Bronchial epithelial cell (primary cell): Measurements from ENCODE around the gene KLK12. TPM values are rescaled to one million over a fixed set of nuclear protein-coding genes. Genes with fewer than 3 reads are reported as not detected.

Experiments
- DNase-seq: peaks from one replicate; pipeline ENCODE4 v3.0.0-alpha.2; 2010; ENCODE audit warnings: low read depth
- FAIRE-seq: peaks from 2 replicates; lab custom pipeline; 2011; peaks lifted over from hg19 to GRCh38; lab: Jason Lieb, UNC
- H3K27me3 ChIP-seq: 2 replicates; pipeline ENCODE4 v1.5.1; 2011; ENCODE audit warnings: low read length; ENCODE audit not compliant: control insufficient read depth, insufficient read depth
- H3K36me3 ChIP-seq: 2 replicates; pipeline ENCODE4 v1.5.1; 2011; ENCODE audit warnings: low read length; ENCODE audit not compliant: control insufficient read depth, insufficient read depth
- H3K4me3 ChIP-seq: 2 replicates; pipeline ENCODE4 v1.5.1; 2011; ENCODE audit warnings: mild to moderate bottlenecking, low read depth, low read length, control low read depth
- total RNA-seq: library from RNA; depleted of rRNA; stranded (reverse); fragments of >200 nt; gene quantifications from 2 replicates; pipeline ENCODE4 v1.2.1, GENCODE V29; 2014
- TF ChIP-seq, protein P1 (sequence below): IDR thresholded peaks from 2 replicates; pipeline ENCODE4 v1.5.1; 2011; ENCODE audit warnings: mild to moderate bottlenecking, moderate library complexity, low read length, control low read depth, inconsistent platforms; ENCODE audit not compliant: insufficient read depth, severe bottlenecking

KLK12 gene
- total RNA-seq, 1 donor from 2014 or later = not detected

GRCh38 chr19:51018745-51019543 is 15.9 kb downstream of the KLK12 start:
- Histone ChIP-seq H3K27me3 (peaks cover 1% of the 10 kb centered on the region), H3K36me3 (no peaks in the 10 kb centered on the region), H3K4me3 (peak overlapping the region; percentile 33)
- FAIRE-seq (no peak), DNase-seq (no peak)
- TF ChIP-seq, protein P1, sequence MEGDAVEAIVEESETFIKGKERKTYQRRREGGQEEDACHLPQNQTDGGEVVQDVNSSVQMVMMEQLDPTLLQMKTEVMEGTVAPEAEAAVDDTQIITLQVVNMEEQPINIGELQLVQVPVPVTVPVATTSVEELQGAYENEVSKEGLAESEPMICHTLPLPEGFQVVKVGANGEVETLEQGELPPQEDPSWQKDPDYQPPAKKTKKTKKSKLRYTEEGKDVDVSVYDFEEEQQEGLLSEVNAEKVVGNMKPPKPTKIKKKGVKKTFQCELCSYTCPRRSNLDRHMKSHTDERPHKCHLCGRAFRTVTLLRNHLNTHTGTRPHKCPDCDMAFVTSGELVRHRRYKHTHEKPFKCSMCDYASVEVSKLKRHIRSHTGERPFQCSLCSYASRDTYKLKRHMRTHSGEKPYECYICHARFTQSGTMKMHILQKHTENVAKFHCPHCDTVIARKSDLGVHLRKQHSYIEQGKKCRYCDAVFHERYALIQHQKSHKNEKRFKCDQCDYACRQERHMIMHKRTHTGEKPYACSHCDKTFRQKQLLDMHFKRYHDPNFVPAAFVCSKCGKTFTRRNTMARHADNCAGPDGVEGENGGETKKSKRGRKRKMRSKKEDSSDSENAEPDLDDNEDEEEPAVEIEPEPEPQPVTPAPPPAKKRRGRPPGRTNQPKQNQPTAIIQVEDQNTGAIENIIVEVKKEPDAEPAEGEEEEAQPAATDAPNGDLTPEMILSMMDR = no peak

- Histone ChIP-seq H3K36me3 (no peaks in the 10 kb centered on the region), H3K4me3 (peak overlapping the region; percentile 33), H3K27me3 (peaks cover 1% of the 10 kb centered on the region)
- FAIRE-seq = no peak
- TF ChIP-seq, protein P1 = peak; percentile 96
- peak; percentile 43 for DNase-seq
These were observed 17.8 kb downstream of the KLK12 start for GRCh38 chr19:51016798-51017683.

DNA sequence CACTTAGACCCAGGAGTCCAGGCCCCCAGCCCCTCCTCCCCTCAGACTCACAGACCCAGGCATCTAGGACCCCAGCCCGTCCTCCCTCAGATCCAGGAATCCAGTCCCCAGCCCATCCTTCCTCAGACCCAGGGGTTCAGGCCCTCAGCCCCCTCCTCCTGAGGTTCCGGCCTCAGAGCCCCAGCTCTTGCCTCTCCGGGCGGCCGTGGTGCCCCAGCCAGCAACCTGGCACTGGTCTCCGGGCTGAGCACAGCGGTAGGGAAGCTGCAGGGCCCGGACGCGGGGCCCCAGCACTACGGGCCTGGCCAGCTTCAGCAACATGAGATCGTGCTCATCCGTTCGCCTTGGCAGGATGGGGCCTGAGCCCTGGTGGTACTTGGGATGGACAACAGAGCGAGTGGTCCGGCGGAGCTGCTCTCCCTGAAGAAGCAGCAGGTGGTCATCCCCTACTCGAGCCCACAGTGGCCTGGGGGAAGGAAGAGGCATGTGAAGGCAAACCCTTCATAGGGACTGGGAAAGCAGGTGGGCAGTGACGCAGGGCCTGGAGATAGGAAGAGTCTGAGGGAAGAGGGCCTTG is 19.0 kb downstream of the KLK12 start:
- H3K36me3 ChIP-seq = no peaks in the 10 kb centered on the region
- H3K27me3 ChIP-seq = peaks cover 1% of the 10 kb centered on the region
- TF ChIP-seq, protein P1 = no peak
- DNase-seq = no peak
- H3K4me3 ChIP-seq = no peak overlapping the region
- FAIRE-seq = no peak

DNA sequence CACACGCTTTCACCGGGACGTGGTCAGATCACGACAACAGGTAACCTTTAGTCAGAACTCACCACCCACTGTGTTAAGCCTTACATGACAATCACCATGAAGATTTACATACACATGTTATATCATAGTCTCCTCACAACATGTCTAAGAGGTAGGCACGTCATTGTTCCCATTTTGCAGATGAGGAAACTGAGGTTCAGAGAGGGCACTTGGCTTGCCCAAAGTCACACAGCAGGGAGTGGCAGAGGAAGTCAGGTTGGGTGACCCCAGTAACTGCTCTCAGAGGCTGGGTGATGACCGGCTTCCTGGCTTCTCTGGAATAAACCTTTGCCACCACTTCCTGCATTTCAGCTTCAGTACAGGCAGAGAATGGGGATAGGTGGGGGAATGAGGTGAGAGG is 20.6 kb downstream of the KLK12 start:
- Histone ChIP-seq H3K27me3 (peaks cover 1% of the 10 kb centered on the region), H3K4me3 (no peak overlapping the region), H3K36me3 (no peaks in the 10 kb centered on the region)
- DNase-seq = no peak
- TF ChIP-seq, protein P1 = no peak
- FAIRE-seq = no peak

DNA sequence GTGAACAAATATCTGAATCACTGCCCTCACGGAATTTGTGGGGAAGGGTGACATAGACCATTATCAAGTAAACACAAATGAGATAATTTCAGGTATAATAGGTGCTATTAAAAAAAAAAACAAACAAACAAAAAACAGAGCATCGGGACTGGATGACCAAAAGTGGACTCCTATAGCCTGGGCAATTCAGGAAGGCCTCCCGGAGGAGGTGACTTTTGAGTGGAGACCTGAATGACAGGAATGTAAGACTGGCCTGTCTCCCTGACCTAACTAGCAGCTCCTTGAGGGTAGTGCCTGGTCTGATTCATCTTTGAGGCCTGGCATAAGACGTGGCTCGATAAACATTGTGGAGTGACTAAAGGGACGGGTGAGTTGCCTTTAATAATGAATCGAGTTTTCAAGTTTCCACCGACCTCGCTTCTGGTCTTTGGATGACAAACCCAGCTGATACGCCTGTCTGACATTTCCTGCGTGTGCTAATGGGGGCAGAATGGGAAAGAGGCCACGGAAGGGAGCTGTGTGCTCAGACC is 22.1 kb downstream of the KLK12 start:
- no peaks in the 10 kb centered on the region for H3K36me3 ChIP-seq
- FAIRE-seq = no peak
- peak; percentile 40 for DNase-seq
- H3K4me3 ChIP-seq = no peak overlapping the region
- TF ChIP-seq, protein P1 = no peak
- H3K27me3 ChIP-seq = no peaks in the 10 kb centered on the region
